Immature natural killer cell (primary cell): ENCODE results near the gene MAPK12. TPM values are rescaled to one million over a fixed set of nuclear protein-coding genes. Genes with fewer than 3 reads are reported as not detected.
A peak's percentile ranks its signal among the peaks of the same experiment; 100 is the strongest.

ENCODE experiments used
- DNase-seq, 3 donors: peaks; one replicate each; pipeline ENCODE4 v3.0.0; 2022; ENCODE audit warnings: mixed read lengths in 1 of 3
- H3K27ac Mint-ChIP-seq, 6 donors: one replicate each; pipeline ENCODE4 v1.8.0; 2020; ENCODE audit warnings: mixed read lengths in 6 of 6, mild to moderate bottlenecking in 5 of 6, inconsistent platforms in 4 of 6, moderate library complexity in 3 of 6
- H3K27me3 Mint-ChIP-seq, 3 donors: one replicate each; pipeline ENCODE4 v1.8.0; 2020 to 2021; ENCODE audit warnings: low read depth in 3 of 3, mild to moderate bottlenecking in 3 of 3, mixed read lengths in 3 of 3, moderate library complexity in 3 of 3, inconsistent platforms in 1 of 3
- H3K36me3 Mint-ChIP-seq, 3 donors: one replicate each; pipeline ENCODE4 v1.8.0; 2020; ENCODE audit warnings: mixed read lengths in 3 of 3, inconsistent platforms in 2 of 3, mild to moderate bottlenecking in 2 of 3
- H3K4me1 Mint-ChIP-seq, 2 donors: one replicate each; pipeline ENCODE4 v1.8.0; 2020; ENCODE audit warnings: inconsistent platforms in 2 of 2, mild to moderate bottlenecking in 2 of 2, mixed read lengths in 2 of 2, moderate library complexity in 1 of 2
- H3K4me3 Mint-ChIP-seq, 5 donors: one replicate each; pipeline ENCODE4 v1.8.0; 2020; ENCODE audit warnings: mild to moderate bottlenecking in 5 of 5, mixed read lengths in 5 of 5, inconsistent platforms in 3 of 5, moderate library complexity in 3 of 5
- H3K9me3 Mint-ChIP-seq, 6 donors: one replicate each; pipeline ENCODE4 v1.8.0; 2020; ENCODE audit warnings: mild to moderate bottlenecking in 6 of 6, mixed read lengths in 6 of 6, inconsistent platforms in 4 of 6, moderate library complexity in 3 of 6
- polyA plus RNA-seq, 3 donors: library from polyadenylated mRNA; unstranded; fragments of 300-500 nt; fragmentation: Illumina TruSeq; gene quantifications; one replicate each; pipeline ENCODE4 v1.2.3, GENCODE V29; 2021

MAPK12 gene
- under 1 TPM in 2 of 3 donors, not detected in 1; 0.13 to 0.31 TPM for polyA plus RNA-seq

DNA sequence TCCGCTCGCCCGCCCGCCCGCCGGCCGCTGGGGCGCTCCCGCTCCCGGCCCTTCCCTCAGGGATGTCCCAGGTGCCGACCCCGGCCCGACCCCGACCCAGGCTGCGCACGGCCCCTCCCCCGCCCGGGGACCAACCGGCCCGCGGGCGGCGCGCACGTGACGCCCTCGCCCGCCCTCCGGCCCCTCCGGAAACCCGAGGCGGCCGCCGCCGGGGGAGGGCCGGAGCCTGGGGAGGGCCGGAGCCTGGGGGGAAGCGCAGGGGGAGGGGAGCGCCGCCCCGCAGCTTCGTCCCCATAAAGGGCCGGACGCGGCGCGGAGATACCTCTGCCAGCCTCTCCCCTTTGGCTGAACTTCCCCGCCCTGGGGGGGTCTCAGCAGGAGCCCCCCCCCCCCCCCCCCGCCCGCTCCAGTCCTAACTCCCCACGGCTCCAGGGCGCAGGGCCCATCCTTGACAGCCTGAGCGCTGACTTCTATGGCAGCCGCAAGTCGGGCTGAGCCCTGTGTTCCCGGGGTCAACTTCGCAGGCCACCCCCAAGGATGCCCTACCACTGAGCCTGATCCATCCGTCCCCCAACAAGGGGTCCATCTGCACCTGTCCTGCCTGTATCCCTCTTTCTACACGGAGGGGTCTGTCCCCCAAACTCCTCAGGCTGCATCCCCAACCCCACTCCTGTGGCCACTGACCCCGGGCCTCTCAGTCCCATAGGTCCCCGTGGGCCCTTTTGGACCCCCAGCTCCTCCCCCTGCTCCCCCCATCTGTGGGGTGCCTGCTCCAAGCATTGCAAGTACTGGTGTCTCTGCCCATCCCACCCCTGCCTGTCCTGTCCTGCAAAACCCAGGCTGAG, at the start of gene MAPK12:
Gene MAPK12 (minus strand): TSS at position 69 of the 845 bp plus-strand sequence. CDS start 174 bp downstream, outside the sequence.
- H3K4me1 Mint-ChIP-seq: peaks cover 0 to 4% of the 10 kb centered on the region in 2 donors
- no peak within 1 kb of the TSS for H3K27ac Mint-ChIP-seq
- H3K9me3 Mint-ChIP-seq: no peaks in the 10 kb centered on the region
- DNase-seq: no peak
- no peaks in the 10 kb centered on the region for H3K36me3 Mint-ChIP-seq
- H3K27me3 Mint-ChIP-seq: peaks cover 2 to 9% (median 6%) of the 10 kb centered on the region in 3 donors
- H3K4me3 Mint-ChIP-seq: peak within 1 kb of the TSS; percentile 33 to 76 (median 56)

DNA sequence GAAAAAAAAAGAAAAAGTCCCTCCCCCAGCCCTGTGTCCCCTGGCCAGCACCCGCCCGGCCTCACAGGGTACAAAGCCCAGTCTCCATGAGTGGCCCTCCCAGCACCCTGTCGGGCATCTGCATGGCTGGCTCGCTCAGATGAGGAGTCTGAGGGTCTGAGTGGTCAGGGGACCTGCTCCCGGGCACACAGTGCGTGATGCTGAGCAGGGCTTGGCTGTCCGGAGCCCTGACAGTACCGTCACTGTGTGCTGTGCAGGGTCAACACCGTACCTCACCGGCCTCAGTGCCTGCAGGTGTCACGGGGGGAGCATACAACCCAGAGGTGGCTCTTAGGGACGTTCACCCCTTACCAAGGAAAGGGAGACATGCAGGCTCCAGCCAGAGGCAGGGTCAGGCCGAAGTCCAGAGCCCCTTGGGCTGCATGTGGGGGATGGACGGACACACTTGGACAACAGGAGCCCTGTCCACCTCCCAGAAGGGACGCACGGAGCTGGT, 49.5 kb upstream of the MAPK12 start:
- H3K27me3 Mint-ChIP-seq: peaks cover 0 to 3% (median 1%) of the 10 kb centered on the region in 3 donors
- H3K4me3 Mint-ChIP-seq: no peak overlapping the region
- H3K4me1 Mint-ChIP-seq: peaks cover 14 to 16% of the 10 kb centered on the region in 2 donors
- H3K36me3 Mint-ChIP-seq: no peaks in the 10 kb centered on the region
- no peak overlapping the region for H3K27ac Mint-ChIP-seq
- DNase-seq: no peak
- H3K9me3 Mint-ChIP-seq: no peaks in the 10 kb centered on the region

DNA sequence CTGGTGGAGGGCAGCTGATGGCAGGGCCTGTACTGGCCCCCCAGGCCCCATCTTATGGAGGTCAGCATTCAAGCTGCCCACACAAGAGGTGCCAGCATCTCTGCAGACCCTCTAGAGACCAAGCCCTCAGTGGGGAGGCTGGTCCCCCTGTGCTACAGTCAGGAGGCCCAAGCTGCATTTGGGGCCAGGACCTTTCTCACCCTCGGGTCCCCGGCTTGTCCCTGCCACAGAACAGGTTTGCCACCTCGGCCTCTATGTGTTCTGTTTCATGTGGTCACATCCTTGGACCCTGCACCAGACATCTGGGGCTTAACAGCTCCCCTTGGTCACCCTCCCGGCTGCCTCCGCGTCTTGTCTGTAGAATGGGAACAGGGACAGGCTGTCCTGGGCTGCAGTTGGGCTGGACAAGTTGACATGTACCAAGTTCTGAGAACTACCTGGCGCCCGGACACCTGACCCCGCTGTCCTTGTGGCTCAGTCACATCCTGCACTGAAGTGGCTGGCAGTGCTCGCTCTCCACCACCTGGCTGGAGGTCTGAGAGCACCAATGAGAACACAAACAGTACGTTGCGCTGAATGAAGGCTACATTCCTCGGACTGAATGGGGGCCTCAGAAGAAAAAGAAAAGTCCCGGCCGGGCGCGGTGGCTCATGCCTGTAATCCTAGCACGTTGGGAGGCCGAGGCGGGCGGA, 48.7 kb upstream of the MAPK12 start:
- no peak for DNase-seq
- no peaks in the 10 kb centered on the region for H3K9me3 Mint-ChIP-seq
- peaks cover 9 to 12% of the 10 kb centered on the region in 2 donors for H3K4me1 Mint-ChIP-seq
- no peaks in the 10 kb centered on the region for H3K36me3 Mint-ChIP-seq
- H3K27ac Mint-ChIP-seq: peak overlapping the region in 1 of 6 donors; percentile 41
- H3K4me3 Mint-ChIP-seq: no peak overlapping the region
- H3K27me3 Mint-ChIP-seq: peaks cover 0 to 3% (median 1%) of the 10 kb centered on the region in 3 donors

DNA sequence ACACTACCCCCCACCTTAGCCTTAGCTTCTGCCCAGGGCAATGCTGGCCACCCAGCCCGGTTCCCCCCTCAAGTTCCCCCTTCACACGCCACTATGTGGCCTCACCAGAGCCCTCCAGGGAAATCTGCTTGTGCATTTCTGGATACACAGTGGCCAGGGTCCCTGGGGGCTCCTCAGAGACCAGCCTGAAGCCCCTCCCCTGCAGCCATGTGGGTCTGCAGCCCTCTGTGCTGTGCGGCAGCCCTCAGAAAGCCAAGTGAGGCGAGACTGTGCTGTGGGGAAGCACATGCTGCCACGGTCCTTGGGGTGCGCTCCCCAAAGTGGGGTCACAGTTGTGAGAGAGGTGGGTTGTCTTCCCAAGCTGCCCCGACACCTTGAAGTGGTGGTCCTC, 48.1 kb upstream of the MAPK12 start:
- no peak for DNase-seq
- Mint-ChIP-seq H3K4me1 (peaks cover 6 to 10% of the 10 kb centered on the region in 2 donors), H3K4me3 (no peak overlapping the region), H3K27me3 (peaks cover 0 to 3% (median 1%) of the 10 kb centered on the region in 3 donors), H3K9me3 (no peaks in the 10 kb centered on the region), H3K27ac (no peak overlapping the region), H3K36me3 (no peaks in the 10 kb centered on the region)

DNA sequence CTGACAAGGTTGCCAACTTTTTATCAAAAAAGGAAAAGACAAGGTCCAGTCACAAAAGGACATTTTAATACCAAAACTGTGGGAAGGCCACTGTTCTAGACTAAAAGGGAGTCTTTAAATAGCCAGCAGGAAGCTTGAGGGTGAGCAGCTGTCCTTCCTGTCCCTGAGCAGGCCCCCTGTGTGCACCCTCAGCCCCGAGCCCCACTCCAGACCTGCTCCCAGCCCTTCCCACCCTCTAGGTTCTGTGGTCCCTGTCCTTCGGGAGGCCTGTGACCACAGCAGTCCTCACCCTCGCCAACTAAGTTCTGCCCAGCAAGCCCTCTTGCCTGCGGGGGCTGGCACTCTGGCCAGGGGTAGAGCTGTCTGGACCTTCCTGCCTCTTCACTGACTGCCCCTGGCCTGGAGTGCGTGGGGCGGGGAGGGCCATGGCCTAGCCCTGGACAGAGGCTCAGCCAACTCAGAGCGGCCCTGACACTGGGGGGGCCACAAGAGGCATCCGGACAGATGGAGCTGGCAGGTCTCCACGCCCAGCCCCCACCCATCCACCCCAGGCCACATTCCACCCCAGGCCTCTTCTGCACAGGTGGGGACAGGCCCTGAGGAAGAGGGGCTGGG, 47.6 kb upstream of the MAPK12 start:
- no peak for DNase-seq
- Mint-ChIP-seq H3K9me3 (no peaks in the 10 kb centered on the region), H3K4me1 (peaks cover 1 to 5% of the 10 kb centered on the region in 2 donors), H3K27ac (peak overlapping the region in 1 of 6 donors; percentile 64), H3K27me3 (peaks cover 0 to 3% (median 2%) of the 10 kb centered on the region in 3 donors), H3K36me3 (no peaks in the 10 kb centered on the region), H3K4me3 (peak overlapping the region in 2 of 5 donors; percentile 18 to 59)

DNA sequence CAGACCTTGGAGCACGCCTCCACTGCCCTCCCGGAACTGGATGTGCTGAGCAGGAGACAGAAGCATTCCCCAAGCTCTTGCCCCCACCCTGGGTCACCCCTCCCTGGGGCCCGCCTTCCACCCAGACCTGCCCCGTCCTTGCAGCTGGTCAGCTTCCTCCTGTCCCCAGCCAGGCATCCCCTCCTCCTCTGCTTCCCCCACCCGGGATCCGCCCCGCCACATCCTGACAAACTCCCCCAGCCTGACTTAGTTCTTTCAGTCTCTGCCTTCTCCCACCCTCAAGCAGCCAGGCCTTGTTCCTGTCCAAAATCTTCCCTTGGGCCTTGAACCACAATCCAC, 47.1 kb upstream of the MAPK12 start:
- peaks cover 0 to 3% of the 10 kb centered on the region in 2 donors for H3K4me1 Mint-ChIP-seq
- H3K9me3 Mint-ChIP-seq: no peaks in the 10 kb centered on the region
- H3K36me3 Mint-ChIP-seq: no peaks in the 10 kb centered on the region
- peaks cover 0 to 3% (median 2%) of the 10 kb centered on the region in 3 donors for H3K27me3 Mint-ChIP-seq
- H3K27ac Mint-ChIP-seq: peak overlapping the region in 1 of 6 donors; percentile 64
- no peak for DNase-seq
- H3K4me3 Mint-ChIP-seq: peak overlapping the region in 4 of 5 donors; percentile 5 to 59 (median 27)

DNA sequence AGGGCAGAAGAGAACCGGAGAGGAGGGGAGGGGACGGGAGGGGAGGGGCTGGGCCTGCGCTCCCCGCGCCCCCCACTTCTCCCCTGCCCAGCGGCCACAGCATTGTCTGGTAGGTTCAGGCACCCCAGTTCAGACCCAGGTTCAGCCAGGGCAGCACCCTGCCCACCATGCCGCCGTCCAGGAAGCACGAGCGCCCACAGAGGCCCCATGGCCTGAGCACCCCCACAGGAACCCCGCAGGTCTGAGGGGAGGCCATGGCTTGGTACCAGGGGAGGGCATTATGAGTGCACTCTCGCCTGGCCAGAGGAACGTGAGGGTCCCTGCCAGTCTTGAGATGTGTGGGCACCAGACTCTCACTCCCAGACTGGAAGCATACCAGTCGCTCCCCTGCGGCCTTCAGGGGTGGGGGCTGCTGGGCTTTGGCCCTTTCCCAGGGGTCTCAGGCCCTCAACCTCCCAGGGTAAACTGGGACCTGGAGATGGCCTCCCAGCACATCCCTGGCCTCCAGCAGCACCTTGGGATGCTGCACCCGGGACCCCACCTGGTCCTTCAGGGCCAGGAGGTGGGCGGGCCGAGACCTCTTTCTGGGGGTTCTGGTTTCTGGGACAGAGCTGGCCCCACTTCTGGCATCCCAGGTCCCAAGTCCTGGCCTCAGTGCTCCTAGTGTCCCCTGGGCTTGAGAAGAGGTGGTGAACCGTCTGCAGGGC, 46.6 kb upstream of the MAPK12 start:
- no peaks in the 10 kb centered on the region for H3K36me3 Mint-ChIP-seq
- peak overlapping the region in 2 of 5 donors; percentile 49 to 50 for H3K4me3 Mint-ChIP-seq
- peaks cover 0 to 3% (median 2%) of the 10 kb centered on the region in 3 donors for H3K27me3 Mint-ChIP-seq
- no peak for DNase-seq
- H3K27ac Mint-ChIP-seq: no peak overlapping the region
- H3K4me1 Mint-ChIP-seq: peaks cover 0 to 3% of the 10 kb centered on the region in 2 donors
- H3K9me3 Mint-ChIP-seq: no peaks in the 10 kb centered on the region

DNA sequence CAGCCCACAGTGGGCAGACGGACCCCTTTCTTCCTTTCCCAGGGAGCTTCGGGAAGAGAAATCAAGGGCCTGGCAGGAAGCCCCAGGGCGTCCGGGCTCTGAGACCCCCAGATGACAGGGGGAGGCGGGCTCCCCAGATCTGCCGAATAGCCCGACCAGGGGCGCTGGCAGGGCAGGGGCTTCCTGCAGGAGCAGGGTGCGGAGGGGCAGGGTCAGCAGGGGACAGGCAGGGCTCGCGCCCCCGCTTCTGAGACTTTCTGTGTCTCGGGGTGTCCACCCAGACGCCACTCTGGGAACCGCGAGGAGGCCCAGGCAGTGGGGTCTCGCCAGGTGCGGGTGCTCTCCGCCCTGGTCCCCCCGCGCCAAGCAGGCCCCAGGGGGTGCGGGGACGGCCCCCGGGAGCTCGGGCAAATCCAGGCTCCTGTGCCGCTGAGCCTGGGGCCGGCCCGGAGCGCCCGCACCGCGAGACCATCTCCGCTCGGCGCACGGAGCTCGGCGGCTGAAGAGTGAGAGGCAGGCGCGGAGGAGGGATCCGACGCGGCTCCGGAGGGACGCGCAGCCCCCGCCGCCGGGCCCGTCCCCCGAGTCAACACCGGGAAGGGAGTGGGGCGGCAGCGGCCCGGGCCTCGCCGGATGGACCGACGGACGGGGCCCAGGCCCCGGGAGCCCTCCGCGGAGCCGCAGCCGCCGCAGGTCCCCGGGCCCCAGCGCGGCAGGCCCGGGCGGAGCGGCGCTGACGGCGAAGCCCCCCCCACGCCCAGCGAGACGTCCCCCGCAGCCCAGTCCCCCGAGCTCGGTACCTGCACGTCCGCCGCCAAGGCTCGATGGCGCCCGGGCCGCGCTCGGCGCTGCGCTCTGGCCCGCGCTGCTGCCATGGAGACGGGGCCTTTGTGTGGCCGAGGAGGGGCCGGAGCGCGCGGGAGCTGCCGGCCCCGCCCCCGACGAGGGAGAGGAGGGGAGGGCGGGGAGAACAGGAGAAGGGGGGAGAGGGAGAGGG, 45.6 kb upstream of the MAPK12 start, which contains the start of gene PLXNB2:
Gene PLXNB2 (minus strand): TSS at position 894 of the 997 bp plus-strand sequence. CDS start 17,062 bp downstream, outside the sequence.
- Mint-ChIP-seq H3K9me3 (no peaks in the 10 kb centered on the region), H3K27me3 (peaks cover 2 to 3% (median 3%) of the 10 kb centered on the region in 3 donors), H3K4me1 (peaks cover 0 to 3% of the 10 kb centered on the region in 2 donors), H3K27ac (no peak within 1 kb of the TSS), H3K4me3 (peak within 1 kb of the TSS in 2 of 5 donors; percentile 49 to 50), H3K36me3 (no peaks in the 10 kb centered on the region)
- DNase-seq: peak; percentile 26 to 33 (median 26)

DNA sequence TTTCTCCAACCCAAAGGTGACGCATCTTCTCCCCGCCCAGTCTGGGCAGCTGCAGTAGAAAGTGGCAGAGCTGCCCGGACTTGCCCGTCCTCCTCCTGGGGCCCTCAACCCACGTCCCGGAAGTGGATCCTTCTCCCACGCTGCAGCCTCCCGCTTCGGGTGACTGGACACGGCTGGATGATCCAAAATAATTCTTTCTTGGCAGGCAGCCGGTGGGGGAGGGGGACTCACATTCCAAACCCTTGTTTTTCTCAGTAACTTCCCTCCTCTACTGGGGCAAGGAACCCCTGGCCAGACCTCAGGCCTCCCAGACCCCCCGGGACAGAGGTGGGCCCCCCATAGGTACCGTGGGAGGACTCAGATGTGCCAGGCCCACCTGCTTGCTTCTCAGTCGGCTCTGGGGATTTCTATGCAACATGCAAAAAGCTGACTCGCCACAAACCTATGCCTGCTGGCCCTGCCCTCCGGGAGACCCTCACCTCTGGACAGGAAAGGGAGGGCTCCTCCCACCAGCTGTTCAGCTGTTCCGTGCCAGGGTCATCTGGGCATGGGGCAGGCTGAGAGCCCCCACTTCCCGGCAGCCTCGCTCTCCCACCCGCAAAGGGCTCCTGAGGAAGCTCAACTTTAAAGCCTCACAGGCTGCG, 44.6 kb upstream of the MAPK12 start:
- Mint-ChIP-seq H3K4me1 (peaks cover 0 to 3% of the 10 kb centered on the region in 2 donors), H3K4me3 (peak overlapping the region in 4 of 5 donors; percentile 7 to 41 (median 20)), H3K27ac (no peak overlapping the region), H3K9me3 (no peaks in the 10 kb centered on the region), H3K36me3 (no peaks in the 10 kb centered on the region), H3K27me3 (peaks cover 2 to 4% (median 3%) of the 10 kb centered on the region in 3 donors)
- no peak for DNase-seq

DNA sequence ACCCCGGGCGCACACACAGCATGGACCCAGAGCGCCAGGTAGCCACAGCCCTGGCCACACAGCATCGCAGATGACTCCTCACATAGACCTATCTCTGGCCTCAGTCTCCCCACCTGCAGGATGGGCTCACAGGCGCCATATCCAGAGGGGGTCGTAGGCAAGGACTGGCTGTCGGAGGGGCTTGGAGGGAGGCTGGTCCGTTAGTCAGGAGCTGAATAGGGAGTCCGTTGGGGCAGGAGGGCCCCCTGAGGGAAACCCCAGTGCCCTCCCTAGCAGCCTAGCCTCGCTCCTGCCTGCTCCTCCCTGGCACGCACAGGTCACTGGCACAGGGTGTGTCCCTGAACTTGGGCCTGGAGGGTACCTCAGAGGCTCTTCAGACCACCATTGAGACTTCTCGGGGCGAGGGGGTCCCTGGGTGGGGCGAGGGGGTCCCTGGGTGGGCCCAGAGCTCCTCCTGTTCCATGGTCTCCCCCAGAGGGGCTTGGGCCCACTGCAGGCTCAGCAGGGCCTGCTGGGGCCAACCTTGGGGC, 44.0 kb upstream of the MAPK12 start:
- Mint-ChIP-seq H3K27ac (no peak overlapping the region), H3K27me3 (peaks cover 2 to 6% (median 3%) of the 10 kb centered on the region in 3 donors), H3K36me3 (no peaks in the 10 kb centered on the region), H3K4me1 (peaks cover 0 to 3% of the 10 kb centered on the region in 2 donors), H3K4me3 (no peak overlapping the region), H3K9me3 (no peaks in the 10 kb centered on the region)
- no peak for DNase-seq

DNA sequence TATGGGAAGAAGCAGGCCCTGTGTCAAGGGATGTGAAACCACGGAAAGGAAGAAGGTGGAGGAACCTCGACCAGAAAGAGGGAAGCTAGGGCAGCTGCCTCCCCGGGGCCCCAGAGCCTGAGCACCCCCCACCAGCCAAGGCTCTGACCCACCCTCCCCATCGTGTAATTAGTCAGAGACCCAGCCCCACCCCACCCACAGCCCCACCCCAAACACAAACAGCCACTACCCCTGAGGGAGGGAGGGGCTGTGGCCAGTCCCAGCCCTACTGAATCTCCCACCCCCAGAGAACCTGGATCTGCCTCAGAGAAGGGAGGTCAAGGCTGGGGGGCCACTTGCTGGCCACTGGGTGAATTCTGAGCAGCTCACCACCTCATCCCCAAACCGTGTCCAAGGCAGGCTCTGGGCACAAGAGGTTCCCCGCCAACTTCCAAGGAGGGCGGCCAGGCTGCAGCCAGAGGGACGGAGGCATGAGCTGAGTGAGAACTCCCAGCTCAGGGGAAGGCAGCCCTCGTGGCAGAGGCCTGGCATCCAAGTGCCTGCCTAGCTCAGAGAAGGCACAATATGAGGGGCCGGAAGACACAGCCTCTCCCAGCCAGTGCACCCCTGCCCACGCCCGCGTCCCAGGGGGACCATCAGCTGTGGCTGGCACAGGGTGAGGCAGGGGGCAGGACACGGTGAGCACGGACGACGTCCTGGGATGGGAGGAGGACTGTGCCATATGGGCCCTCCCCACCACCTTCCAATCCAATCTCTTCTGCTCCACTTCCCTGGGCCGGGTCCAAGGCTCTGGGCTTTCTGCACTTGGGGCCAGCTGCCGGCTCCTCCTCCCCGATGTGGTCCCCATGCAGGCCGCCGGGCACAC, 43.3 kb upstream of the MAPK12 start:
- H3K27ac Mint-ChIP-seq: no peak overlapping the region
- H3K4me3 Mint-ChIP-seq: peak overlapping the region in 1 of 5 donors; percentile 6
- H3K36me3 Mint-ChIP-seq: no peaks in the 10 kb centered on the region
- peaks cover 0 to 3% of the 10 kb centered on the region in 2 donors for H3K4me1 Mint-ChIP-seq
- no peak for DNase-seq
- no peaks in the 10 kb centered on the region for H3K9me3 Mint-ChIP-seq
- H3K27me3 Mint-ChIP-seq: peaks cover 2 to 6% (median 3%) of the 10 kb centered on the region in 3 donors
